GM19238 (cell line): Measurements from ENCODE around the gene TOX2.

ENCODE experiments used
- DNase-seq: peaks from one replicate; pipeline ENCODE4 v3.0.0; 2011; ENCODE audit warnings: low spot score; ENCODE audit not compliant: insufficient read length

The TOX2 gene

GRCh38 chr20:43959079-43959919 lies 44.6 kb downstream of the TOX2 start:
- DNase-seq, result no peak

- DNase-seq, result no peak
Observed at GRCh38 chr20:43959920-43960227, 45.2 kb downstream of the TOX2 start.

GRCh38 chr20:43960231-43960630 lies 45.6 kb downstream of the TOX2 start:
- no peak for DNase-seq

DNA sequence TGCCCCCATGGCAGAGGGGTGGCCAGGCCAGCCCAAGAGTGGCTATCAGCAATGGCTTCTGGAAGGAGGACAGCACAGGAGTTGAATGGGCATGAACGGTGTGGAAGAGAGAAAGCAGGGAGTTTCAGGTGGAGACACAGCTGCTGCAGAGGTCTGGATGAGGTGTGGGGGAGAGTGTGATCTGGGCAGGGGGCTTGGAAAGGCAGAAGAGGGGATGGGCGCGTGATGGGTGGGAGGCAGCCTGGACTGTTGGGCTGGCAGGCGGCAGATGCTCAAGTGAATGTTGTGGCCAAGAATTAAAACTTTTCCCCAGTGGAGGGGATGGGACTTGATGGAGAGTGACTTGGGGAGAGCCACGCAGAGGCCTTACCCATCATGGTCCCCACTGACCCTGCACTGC lies 46.5 kb downstream of the TOX2 start:
- no peak for DNase-seq

DNA sequence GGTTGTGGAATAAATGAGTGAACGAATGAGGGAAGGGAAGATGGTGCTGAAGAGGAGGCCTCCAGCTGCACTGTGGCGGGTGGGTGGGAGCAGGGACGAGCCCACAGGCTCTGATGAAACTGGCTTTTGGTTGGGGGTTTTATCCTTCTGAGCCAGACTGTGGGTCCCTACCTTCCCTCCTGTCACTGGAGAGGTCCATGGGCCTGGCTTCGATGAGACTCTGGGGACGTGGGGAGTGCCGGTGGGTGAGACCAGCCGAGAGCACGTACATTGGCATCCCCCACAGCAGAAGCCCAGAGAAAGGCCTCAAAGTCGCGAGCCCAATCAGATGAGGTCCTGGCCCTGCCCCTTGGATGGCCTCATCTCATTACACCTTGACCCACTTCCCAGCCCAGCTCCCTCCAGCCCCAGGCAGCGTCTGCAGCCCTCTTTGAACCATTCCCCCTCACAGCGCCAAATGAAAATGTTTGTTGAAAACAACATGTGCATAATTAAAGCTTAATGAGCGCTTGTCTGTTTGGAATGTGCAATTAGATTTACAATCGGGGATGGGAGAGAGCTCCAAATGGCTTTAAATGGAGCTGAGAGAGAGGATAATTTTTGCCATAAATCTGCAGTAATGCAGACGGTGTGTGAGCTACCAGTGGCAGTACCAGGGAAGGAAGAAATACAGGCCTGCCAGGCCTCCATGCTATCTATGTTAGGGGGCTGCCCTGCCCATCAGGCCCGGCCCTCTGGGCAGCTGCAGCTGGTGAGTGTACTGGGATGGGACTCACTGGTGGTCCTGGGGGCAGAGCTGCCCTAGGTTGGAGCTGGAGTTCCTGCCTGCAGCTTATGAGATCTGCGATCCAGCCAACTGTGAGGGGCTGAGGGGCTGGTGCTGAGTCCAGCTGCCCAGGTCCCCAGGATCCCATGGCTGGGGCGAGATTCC lies 47.2 kb downstream of the TOX2 start:
- no peak for DNase-seq

DNA sequence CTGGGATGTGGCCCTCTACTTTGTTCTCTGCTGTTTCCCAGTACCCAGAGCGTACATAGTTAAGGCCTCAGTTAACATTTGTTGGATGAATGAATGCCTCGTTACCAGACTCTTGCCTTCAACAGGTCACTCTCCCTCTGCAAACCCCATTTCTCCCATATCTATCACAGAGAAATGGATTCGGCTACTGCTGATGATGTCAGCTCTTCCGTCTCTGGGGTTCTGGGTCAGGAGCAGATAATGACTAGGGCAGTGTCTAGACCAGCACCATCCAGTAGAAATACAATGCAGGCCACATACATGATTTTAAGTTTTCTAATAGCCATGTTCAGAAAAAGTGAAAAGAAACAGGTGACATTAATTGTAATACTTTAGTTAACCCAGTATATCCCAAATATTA lies 47.9 kb downstream of the TOX2 start:
- no peak for DNase-seq

- DNase-seq, result no peak
Observed at GRCh38 chr20:43963233-43963632, 48.6 kb downstream of the TOX2 start.

DNA sequence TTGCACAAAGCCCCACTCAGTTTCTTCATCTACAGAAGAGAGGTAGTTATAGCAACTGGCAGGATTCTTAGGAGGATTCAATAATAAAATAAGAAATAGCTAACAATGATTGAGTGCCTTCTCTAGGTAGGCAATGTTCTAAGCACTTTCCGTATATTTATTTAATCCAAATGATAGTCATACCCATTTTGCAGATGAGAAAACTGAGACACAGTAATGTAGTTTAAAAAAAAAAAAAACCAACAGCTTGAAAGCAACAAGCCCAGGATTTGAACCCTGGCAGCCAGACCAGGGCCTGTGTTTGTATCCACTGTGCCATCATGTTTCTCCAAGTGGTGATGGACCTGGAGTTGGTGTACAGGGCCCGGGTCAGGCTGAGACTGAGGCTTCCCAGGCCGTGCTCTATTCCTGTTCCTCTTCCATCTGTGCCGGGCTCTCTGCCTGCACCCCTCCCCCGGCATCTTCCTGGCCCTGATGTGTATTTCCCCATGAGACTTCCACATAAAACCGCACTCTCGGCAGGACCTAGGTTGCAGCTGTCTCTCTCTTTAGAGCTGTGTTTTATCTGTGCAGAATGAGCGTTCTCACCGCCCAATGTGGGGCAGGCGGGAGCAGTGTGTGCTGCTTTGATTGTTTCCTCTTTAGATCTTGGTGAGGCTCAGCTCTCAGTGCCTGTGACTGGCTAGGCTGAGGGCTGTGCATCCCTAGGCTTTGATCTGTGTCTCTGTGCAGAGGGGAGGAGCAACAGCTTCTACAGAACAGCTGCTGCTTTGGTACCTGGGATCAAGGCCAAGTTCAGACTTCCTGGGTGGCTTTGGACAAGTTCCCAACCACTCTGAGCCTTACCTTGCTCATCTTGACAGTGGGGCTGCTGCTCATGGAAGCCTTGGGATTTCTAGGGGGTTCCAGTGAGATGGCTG lies 49.5 kb downstream of the TOX2 start:
- DNase-seq, result no peak

- no peak for DNase-seq
Observed at GRCh38 chr20:43968341-43969000, 53.8 kb downstream of the TOX2 start.

DNA sequence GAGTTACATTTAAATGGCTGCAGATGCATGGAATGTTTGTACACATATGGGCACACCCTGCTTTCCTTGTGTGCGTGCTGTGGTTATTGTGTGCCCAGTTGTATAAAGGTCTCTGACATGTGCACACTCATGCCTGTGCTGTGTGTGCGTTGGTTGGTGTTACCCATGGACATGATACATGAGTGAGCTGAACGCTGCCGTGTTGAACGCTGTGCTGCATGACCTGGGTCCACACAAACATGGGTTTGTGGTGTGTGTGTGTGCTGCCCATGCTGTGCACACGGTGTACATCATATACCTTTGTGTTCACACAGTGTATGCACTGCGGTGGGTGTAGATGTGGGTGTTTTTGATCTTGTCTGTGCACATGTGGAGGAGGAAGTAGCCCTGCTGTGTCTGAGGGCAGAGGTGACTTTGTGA lies 54.4 kb downstream of the TOX2 start:
- DNase-seq, result no peak

DNA sequence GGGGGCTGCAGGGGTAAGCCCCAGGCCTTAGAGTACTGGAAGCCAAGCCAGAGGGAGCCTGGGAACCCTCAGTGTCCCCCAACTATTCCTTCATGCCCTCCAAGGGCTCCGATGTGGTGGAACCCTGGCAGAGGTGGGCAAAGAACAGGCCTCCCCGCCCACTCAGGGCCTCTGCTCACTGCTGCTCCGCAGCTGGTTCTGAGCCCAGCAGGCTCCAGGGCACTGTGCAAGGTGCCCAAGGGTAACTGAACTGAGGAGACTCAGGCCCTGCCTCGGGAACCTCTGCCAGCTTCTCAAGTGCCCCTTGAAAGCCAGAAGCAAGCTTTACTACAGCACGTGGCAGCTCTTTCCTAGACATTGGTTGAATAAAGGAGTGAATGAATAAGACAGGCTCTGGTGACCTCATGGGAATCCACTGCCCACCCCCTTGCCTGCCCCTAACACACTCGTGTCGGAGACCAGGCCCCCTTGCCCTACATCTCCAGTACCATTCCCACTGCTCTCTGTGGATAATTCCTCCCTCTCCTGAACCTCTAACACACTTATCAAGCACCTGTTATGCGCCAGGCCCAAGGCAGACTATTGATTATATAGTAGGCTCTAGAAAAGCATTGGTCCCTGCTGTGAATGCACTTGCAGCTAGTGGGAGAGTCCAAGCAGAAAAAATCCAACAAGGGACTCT lies 55.0 kb downstream of the TOX2 start:
- no peak for DNase-seq

DNA sequence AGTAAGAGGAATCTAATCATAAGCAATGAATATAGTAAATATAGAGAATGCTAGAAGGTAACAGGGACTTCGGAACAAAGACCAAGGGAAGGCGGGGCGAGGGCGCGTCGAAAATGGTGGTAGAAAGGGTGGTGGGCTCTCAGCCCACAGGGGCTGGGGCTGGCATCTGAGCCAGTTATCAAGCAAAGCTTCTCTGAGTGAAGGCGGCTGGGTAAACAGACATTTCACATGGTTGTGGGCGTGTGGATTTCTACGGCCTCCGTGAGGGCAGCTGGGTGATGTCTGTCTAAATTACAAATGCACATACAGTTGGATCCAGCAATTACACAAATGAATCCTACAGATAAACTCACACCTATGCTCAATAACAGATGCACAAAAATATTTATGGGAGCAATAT lies 56.6 kb downstream of the TOX2 start:
- DNase-seq, result no peak

GRCh38 chr20:43972051-43972450 lies 57.4 kb downstream of the TOX2 start:
- no peak for DNase-seq

GRCh38 chr20:43972692-43973091 lies 58.0 kb downstream of the TOX2 start:
- no peak for DNase-seq

DNA sequence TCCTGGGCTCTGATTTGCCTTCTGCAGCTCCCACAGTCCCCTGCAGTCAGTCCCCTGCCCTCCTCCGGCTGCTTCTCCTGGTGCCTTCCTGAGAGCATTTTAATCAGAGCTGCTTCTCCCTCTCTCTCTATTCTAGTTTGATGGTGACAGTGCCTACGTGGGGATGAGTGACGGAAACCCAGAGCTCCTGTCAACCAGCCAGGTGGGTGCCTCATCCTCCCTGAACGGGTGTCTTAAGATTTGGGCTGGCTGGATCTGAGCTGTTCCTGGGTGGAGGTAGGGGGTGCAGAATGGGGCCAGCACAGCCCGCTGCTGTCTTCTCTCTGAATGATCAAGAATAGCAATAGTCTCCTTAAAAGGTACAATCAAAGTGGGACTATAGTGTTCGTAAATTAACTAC lies 58.6 kb downstream of the TOX2 start:
- DNase-seq, result no peak

GRCh38 chr20:43973671-43974450 lies 59.2 kb downstream of the TOX2 start:
- DNase-seq, result no peak

DNA sequence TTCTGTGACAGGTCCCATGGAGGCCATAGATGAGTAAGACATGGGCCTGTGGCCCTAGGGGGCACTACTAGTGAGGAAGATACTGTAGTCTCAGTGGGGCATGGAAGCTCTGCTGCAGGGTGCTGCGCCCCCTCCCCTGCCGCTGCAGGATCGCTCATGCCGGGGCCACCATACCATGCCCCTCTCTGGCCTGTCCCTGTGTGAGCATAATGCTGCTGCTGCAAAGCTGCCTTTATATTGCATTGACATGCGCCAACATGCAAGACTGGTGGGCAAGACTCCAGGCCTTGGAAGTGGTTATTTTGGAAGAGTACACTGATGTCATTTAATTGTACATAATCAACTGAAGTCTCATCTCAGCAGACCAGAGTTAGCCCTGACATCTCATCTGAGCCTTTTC lies 60.0 kb downstream of the TOX2 start:
- no peak for DNase-seq

- DNase-seq, result no peak
Observed at GRCh38 chr20:43975096-43975768, 60.6 kb downstream of the TOX2 start.

- no peak for DNase-seq
Observed at GRCh38 chr20:43976547-43976946, 61.9 kb downstream of the TOX2 start.
